Keratinocyte (primary cell): Measurements from ENCODE around the gene ZNF668.

Experiments used
- EZH2 ChIP-seq: IDR thresholded peaks from one replicate; pipeline ENCODE4 v1.6.1; 2012; ENCODE audit warnings: inconsistent platforms, mild to moderate bottlenecking, low read length, moderate library complexity
- TF ChIP-seq, protein P1 (sequence below), 3 experiments: IDR thresholded peaks in 1 of 3; conservative IDR thresholded peaks in 1 of 3; optimal IDR thresholded peaks in 1 of 3; 2 replicates in 2 of 3; 3 replicates in 1 of 3; pipeline versions ENCODE3 to v1.5.1; 2011; ENCODE audit warnings: low read length in 3 of 3, mild to moderate bottlenecking in 3 of 3, moderate library complexity in 2 of 3, control low read depth in 1 of 3, inconsistent platforms in 1 of 3; ENCODE audit not compliant: insufficient read depth in 2 of 3; ENCODE audit errors: extremely low read depth in 1 of 3

DNA sequence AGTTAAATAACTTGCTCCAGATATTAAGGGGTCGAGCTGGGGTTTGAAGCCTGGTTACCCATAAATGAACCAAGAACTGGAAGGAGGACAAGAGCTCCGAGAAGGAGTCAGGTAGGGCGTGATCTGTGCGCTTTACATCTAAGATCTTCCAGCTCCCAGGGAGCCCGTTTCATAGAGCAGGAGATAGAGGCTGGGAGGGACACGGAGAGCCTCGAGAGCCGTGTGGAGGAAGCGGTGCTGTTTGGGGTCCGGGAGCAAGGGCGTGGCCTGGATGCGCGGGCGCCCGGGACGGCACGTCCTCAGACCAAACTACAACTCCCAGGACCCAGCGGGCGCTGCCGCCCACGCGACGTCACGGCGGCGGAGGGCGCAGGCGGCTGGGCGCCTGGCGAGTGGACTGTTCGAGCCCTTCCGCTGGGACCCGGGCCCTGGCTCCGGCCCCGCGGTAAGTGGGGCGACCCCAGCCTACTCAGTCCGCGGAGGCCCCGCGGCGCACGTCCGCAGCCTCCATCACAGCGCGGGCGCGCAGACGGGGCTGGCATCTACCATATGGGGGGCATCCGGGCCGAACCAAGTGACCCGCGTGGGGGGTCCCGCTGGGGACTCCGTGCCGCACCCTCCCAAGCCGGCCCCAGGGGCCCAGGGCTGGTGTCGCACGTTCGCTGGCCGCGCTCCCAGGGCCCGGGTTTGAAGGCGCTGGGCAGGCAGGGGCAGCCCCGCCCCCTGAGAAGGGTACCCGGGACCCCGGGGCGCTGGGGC, 34.2 kb upstream of the ZNF668 start, which contains the start of gene BCKDK:
- TF ChIP-seq, protein P1, sequence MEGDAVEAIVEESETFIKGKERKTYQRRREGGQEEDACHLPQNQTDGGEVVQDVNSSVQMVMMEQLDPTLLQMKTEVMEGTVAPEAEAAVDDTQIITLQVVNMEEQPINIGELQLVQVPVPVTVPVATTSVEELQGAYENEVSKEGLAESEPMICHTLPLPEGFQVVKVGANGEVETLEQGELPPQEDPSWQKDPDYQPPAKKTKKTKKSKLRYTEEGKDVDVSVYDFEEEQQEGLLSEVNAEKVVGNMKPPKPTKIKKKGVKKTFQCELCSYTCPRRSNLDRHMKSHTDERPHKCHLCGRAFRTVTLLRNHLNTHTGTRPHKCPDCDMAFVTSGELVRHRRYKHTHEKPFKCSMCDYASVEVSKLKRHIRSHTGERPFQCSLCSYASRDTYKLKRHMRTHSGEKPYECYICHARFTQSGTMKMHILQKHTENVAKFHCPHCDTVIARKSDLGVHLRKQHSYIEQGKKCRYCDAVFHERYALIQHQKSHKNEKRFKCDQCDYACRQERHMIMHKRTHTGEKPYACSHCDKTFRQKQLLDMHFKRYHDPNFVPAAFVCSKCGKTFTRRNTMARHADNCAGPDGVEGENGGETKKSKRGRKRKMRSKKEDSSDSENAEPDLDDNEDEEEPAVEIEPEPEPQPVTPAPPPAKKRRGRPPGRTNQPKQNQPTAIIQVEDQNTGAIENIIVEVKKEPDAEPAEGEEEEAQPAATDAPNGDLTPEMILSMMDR (optimal IDR thresholded peaks at IDR 0.05 in 1 of 3, IDR thresholded peaks at IDR 0.05 in 1 of 3, conservative IDR thresholded peaks at IDR 0.05 in 1 of 3; ENCODE audit: extremely low read depth in 1 of 3, insufficient read depth in 2 of 3, low read length in 3 of 3), result no peak
- no peak for TF ChIP-seq EZH2
